ENCODE results near the gene DUSP14. TPM values are rescaled to one million over a fixed set of nuclear protein-coding genes. Genes with fewer than 3 reads are reported as not detected.
"Not testable (repeated sequence)": the region's sequence is repeated elsewhere in the genome, so short reads cannot be mapped to it uniquely, and the experiment has no call there.

The DUSP14 gene
- total RNA-seq, 1 donor from 2014 or later, result 7.3 TPM

DNA sequence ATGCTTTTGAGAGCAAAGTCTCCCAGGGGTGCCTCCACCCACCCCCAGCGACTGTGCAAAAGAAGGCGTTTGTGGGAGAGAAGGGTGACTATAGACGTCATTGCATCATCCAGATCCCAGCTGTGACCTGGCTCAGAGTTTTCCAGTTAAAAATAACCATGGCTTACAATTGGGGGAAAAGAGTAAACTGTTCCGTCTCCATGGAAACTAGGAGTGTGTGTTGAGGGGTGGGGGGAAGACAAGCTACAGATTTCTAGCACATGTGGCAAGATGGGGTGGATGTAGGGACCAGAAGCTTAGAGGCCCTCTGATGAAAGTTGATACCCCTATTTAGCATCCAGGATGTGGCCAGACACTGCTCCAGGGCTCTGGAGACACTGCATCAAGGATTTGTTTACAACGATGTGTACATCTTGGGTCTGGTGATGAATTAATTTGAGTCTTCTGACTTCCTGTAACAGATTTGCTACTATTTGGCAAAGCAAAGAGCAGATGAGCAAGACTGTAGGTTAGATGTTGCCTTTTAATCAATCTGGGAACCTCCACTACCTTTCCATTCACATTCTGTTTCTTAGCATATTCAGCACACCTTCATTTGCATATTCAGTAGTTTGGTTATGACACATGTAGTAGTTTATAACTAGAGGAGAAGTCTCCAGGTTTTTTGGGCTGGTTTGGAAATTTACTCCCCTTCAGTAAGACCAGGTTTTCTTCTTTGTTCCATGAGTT, 6.2 kb upstream of the DUSP14 start:
- no peak for DNase-seq (ENCODE audit: low spot score)

DNA sequence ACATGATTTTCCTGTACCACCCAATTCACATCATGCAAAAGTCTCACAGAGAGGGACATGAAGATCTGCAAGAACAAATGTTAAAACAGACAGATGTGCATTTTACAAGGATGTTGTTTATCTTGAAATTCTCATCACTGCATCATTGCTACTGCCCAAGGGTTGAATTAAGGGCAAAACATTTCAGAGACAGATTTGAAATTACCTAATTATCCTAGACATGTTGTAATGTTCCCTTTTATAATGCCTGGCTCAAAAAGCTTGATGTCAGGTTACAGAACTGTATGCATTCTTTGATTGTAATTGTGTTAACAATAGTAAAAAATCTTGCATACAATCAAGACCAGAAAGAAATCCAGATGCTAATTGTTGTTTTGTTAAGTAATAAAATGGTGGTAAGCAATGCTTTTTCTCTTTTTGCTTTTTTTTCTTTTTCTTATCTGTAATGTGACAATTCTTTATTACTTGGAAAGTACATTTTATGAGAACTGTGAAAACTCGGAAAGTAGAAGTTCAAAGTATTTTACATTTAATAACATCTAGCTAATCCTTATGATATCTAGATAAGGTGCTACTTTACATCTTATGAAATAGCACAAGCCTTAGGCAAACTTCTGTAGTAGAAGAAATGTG, 3.6 kb upstream of the DUSP14 start:
- DNase-seq (ENCODE audit: low spot score), result no peak

DNA sequence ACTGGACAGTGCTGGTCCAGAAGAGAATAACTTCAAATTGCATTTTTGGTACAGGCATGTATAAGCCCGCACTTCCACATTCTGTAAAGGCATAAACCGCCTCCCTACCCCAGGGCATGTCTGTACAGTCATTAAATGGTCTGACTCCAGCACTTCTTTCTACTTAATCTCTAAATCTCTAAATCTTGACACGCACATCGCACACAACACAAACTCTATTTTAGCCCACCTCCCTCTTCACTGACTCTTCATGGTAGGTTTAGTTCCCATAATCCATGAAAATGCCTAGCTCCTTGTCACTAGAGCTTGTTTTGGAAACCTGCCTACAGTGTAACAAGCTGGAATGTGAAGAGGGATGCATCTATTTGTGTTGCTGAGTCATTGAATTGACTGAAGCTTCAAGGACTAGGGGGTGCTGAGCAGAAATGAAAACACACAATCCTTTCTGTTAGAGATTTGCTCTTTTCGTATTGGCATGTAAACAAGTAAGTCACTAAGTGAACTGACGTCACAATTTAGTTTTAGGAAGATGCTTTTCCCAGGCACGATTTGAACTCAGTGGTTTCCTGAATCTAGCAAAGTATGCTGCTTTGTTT, 1.6 kb upstream of the DUSP14 start:
- no peak for DNase-seq (ENCODE audit: low spot score)

DNA sequence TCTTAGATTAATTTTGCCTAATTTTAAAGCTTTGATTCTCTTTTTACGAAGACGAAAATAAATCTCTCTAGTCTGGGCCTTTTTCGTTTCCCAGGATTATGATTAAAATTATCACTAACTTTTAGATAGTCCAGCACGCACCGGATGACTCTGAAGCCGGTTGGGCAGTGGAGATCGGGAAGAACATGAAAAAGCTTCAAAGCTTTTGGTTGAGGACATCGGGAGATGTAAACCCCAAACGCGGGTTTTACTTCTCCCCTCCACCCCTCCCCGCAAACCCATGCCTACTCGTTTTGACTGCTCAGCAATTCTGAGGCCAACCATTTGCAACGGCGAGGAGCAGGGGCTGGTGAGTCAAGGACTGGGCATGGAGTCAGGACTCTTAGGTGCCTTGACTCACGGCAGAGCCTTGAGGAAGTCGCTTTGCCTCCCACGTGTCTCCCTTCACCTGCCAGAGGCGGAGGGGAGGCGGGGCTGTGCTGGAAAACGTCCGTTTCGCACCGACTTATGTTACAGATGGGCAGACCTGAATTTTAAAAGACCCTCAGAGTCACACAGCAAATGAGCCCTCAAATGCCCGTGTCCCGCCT, 989 bp upstream of the DUSP14 start:
- peak; percentile 85 for DNase-seq (ENCODE audit: low spot score)

DNA sequence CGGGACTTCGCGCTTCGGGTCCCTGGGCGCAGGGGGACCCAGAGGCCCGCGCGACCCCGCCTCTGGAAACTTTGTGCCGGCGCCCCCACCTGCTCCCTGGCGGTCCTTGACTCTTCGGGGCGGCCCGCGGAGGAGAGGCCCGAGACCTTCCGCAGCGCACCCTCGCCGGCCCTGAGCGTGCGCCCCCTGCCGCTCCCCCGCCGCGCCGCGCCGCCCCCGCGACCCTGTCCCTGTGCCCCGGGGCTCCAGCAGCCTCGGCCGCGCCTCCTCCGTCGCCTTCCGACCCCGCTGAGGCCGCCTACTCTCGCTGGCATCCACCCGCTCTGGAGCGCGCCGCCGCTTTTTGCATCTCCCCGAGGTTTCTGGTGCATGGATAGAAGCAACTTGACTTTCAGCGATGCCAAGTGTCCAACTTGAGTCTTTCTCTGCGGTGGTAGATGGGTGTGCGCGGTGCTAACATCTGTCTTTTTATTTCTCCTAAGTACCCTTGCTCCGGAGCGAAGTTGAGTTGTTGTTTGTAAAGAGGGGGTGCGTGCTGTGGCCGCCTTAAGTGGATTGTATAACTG, 414 bp downstream of the DUSP14 start:
- DNase-seq (ENCODE audit: low spot score), result peak; percentile 64

DNA sequence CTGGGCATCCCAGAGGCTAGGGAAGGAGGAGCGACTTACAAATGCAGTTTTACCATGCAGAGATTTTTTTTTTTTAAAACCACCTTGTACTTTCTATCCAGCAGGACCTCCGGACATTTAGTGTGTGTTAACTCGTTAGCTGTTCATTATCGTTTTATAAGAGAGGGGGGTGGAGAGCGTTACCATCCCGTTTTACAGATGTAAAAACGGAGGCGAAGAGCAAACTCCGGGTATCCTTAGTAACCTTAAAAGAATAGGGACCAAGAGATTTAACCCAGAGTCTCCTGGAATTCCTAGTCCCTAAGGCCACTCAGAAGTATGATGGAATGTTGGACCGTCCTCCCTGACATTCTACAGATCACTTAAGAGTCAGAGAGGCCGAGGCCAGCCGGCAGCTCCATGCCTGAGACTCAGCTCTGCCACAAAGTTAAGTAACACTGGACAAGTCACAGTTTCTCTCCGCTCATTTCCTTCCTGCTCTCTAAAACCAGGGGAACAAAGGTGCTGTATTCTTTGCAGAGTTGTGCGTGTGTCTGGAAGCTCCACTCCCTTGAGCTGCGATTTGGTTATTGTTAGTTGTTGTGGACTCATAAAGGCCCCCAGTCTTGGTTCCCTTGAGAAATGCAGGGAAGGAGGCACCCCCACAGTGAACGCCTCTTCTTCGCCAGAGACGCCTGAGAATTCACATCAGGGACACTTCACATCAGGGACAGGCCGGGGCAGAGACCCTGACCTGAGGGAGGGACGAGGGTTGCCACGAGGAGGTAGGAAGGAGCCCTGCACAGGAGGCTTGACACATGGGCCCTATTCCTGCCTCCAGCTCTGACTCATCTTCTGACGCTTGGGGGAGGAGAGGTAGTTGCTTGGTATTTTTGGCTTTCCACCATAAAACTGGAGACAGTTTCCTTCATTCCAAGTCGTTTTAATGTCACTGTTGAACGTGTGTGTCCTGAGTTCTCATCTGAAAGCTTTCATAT, 1.2 kb downstream of the DUSP14 start:
- DNase-seq (ENCODE audit: low spot score), result peak; percentile 53

DNA sequence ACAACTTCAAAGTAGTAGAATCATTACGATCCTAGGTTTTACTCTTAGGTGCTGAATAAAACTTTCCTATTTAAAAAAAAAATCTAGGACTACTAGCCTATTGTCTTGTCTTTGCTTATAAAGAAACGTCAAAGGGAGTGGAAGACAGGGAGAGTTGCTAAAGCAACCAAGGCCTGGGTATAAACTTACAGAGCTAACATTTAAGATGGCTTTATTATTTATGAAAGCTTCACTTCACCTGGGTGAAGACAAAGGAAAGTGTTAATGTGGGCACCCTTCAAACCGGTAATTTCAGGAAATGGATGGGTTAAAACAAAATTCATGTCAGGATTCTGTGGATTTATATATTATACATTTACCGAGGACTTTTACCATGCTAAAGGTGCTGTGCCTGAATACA, 2.5 kb downstream of the DUSP14 start:
- no peak for DNase-seq (ENCODE audit: low spot score)

DNA sequence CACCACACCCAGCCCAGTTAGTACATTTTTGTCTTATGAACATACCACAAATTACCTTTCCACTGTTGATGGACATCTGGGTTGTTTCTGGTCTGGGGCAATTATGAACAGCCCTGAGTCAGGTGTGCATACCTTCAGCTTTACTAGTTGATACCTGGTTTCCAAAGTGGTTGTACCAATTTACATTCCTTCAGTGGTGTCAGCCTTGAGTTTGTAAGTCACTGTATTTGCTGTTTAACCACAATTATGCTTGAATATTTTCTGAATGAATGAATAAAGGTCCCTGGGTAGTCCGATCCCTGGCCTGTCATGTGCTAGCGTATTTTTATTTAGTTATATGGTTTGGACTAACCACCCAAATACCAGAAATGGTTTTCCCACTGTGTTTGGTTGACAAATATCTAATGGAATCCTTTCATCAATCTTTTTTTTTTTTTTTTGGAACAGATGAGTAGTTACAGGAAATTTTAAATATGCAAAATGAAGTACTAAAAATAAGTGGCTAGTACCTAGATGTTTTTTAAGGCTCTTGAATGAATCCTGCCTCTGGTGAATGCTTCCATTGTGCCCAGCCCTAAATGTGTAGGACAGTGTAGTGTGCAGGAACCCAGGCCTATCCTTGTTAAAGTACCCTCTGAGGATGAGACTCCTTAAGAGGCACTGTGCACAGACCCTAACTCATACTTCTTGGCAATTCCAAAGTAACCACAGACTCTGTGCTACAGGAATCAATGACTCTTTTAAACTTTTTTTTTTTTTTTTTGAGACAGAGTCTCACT, 3.7 kb downstream of the DUSP14 start:
- no peak for DNase-seq (ENCODE audit: low spot score)

DNA sequence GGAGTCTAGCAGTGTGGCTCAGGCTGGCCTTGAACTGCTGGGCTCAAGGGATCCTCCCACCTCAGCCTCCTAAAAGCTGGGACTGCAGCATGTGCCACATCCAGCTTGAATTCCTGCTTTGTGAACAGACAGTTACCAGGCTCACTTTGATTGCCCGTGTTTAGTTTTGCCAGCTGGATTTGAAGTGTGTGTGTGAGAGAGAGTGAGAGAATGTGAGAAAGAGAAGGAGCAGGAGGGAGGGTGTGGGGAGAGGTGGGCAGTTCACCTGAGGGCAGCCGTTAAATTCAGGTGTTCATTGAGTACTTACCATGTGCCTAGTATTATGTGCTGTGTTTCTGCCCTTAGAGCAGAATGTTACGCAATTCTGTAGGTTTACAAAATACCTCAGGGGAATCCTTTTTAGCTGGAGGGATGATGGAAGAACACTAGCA, 4.7 kb downstream of the DUSP14 start:
- no peak for DNase-seq (ENCODE audit: low spot score)

DNA sequence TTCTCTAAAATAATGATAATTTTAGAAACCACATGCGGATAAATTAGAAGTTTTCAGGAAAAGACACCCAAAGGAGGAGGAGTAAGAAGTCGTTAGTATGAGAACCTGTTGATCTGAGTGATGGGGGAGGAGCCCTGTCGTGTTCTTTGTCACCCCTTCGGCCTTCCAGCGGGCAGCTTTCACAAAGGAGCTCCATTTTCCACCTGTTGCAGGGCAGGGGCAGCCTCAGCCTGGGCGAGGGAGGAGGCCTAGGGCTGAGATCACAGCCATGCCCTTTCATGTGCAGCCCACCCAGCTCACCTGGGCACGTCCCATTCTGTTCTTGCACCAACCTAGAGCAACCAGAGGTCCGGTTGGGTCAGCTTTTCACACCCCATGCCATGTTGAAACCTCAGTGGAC, 5.3 kb downstream of the DUSP14 start:
- no peak for DNase-seq (ENCODE audit: low spot score)

DNA sequence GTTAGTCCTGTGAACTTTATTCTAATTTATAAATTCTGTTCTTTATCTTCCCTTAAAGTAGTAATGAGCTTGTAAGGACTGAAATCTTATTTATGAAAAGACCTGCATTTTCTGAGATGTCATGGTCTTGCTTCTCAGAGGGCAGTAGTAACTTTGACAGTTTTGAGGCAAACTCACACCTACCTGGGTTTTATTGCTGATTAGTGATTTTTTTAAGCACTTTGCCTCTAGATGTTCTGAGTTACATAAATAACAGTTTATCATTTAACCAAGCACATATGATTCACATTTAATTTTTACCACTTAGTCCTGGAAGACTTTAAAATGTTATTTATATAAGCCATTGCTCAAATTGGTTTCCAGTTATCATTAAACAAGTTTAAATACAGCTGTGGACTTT, 10.7 kb downstream of the DUSP14 start:
- no peak for DNase-seq (ENCODE audit: low spot score)

DNA sequence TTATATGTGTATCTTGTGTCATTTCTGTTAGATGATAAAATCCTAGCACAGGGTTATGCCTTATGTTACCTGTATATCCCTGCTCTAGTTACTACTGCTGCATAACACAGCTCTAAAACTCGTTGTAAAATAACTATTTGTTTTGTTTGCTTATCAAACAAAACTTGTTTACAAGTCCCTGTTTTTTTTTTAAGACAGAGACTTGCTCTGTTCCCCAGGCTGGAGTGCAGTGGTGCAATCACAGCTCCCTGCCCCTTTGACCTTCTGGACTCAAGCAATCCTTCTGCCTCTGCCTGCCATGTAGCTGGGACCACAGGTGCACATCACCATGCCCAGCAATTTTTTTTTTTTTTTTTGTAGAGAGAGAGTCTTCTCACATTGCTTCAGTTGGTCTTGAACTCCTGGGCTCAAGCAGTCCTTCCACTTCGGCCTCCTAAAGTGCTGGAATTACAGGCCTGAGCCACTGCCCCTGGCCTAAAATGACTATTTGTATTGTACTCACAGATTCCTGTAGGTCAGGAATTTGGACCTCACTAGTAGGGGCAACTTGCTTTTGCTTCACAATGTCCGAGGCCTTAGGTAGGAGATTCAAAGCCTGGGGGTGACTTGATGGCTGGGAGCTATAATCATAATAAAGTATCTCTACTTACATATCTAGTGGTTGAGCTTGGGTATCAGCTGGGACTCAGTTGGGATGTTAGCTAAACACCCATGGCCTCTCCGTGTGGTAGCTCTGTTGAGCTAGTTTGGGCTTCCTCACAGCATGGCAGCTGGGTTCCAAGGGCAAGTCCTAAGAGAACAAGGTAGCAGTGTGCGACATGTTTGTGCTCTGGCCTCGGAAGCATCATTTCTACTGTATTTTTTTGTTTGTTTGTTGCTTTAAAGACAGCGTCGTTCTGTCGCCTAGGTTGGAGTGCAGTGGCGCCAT, 12.6 kb downstream of the DUSP14 start:
- DNase-seq (ENCODE audit: low spot score), result no peak

DNA sequence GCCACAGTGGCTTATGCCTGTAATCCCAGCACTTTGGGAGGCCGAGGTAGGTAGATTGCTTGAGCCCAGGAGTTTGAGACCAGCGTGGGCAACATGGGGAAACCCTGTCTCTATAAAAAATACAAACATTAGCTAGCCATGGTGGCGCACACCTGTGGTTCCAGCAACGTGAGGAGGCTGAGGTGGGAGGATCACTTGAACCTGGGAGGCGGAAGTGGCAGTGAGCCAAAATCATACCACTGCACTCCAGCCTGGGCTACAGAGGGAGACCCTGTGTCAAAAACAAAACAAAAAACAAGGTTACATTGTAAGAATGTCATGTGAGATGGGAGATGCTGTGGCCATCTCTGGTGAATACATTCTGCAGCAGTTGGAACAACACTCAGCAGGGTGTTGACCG, 13.5 kb downstream of the DUSP14 start:
- DNase-seq (ENCODE audit: low spot score), result no peak

DNA sequence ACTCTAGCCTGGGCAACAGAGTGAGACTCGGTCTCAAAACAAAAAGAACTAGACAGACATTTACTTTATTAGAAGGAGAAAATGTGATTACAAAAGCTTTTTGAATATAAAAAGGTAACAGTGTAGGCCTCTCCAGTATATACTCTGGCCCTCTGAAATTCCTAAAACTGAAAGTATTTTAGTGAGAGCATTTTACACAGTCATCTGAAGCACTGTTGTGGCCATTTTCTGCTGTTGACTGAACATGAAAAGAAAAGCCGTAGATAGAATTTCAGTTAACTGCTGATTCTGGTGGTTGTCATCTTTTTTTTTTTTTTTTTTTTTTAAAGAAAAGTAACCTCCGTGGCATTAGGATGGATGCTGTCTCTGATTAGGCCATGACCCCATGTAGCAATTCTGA, 15.6 kb downstream of the DUSP14 start:
- no peak for DNase-seq (ENCODE audit: low spot score)

DNA sequence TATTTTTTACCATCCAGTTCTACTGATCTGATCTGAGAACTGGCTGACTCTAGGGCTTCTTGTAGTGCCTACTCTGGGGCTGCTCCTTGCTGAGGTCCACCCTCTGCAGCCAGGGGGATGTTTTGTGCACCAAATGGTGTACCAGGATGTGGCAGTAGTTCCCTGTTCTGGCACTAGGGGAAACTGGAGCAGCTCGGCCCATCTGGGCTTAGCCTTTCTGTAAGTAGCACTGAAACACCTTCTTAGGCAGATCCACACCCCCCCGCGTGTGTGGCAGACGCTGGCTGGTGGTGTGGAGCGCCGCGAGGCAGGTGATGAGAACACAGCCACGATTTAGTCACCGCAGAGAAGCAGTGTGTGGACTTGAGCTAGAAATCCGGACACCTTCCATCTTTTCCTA, 17.0 kb downstream of the DUSP14 start:
- no peak for DNase-seq (ENCODE audit: low spot score)

DNA sequence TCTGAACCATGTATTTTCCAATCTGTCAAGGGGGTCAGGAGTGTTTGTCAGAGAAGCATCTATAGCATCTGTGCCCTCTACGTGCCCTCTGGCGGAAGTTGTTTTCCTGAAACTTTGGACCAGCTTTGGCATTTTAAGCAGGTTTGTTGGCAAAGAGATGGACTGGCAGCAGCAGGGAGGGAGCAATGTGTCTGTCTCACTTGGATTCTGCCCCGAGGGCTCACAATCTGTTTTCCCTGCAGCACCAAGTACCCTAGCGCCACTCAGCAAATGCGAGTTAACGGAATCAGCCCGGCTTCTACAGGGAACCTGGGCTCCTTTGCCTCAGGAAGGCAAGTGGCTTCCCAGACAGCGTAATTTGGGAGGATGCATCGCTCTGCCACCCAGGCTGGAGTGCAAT, 17.4 kb downstream of the DUSP14 start:
- no peak for DNase-seq (ENCODE audit: low spot score)

DNA sequence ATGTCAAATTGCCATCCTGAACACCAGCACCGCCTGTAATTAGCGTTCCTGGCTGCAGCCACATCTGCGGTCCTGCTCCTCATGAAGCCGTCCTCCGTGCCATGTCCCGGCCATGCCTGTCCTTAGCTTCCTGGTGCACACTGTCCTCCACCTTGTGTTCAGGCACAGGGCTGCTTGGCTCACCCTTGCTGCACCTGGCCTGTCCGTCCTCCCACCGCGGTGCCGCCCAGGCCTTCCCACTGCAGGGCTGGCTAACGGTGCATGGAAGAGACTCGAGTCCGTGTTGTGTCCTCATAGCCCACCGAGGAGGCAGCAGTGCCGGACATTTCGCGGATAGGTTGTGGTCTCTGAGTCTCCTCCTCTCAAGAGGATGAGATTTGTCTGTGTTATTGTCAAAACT, 20.4 kb downstream of the DUSP14 start:
- no peak for DNase-seq (ENCODE audit: low spot score)

DNA sequence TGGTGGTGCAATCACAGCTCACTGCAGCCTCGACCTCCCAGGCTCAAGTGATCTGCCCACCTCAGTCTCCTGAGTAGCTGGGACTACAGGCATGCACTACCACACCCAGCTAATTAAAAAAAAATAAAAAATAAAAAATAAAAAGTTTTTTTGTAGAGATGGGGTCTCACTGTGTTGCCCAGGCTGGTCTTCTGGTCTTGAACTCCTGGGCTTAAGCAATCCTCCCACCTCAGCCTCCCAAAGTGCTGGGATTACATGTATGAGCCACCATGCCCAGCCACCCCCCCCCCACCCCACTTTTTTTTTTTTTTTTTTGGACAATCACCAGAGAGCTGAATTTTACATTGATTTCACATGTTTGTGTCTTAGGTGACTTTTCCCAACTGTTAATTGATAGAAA, 22.0 kb downstream of the DUSP14 start:
- DNase-seq (ENCODE audit: low spot score), result not testable (repeated sequence)

DNA sequence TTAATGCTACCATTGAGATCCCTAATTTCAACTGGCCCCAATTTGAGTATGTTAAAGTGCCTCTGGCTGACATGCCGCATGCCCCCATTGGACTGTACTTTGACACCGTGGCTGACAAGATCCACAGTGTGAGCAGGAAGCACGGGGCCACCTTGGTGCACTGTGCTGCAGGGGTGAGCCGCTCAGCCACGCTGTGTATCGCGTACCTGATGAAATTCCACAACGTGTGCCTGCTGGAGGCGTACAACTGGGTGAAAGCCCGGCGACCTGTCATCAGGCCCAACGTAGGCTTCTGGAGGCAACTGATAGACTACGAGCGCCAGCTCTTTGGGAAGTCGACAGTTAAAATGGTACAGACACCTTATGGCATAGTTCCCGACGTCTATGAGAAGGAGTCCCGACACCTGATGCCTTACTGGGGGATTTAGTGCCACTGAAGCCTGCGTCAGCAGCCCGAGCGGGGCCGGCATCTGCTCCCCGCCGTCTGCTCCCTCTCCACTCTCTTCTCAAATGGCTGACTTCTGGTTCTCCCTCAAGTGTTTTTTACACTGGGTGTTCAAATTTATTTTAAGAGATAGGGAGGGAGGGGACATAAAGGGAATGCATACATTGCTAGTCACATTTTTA, 22.9 kb downstream of the DUSP14 start:
- no peak for DNase-seq (ENCODE audit: low spot score)

Data from ureter (tissue), 1 donor.